Gastroesophageal sphincter (tissue), 4 donors: Measurements from ENCODE around the gene FAM25A. TPM values are rescaled to one million over a fixed set of nuclear protein-coding genes. Genes with fewer than 3 reads are reported as not detected.
"Not testable (repeated sequence)": the region's sequence is repeated elsewhere in the genome, so short reads cannot be mapped to it uniquely, and the experiment has no call there.

Experiments used
- ATAC-seq: fragments of 150-250 bp; one replicate; pipeline ENCODE4 v1.9.1; 2016; ENCODE audit warnings: mild to moderate bottlenecking, moderate library complexity
- H3K27ac ChIP-seq, 4 donors: fragments of 200-600 bp; sonication (generic) in 3 of 4; 1 replicate in 3 of 4; 2 replicates in 1 of 4; pipeline ENCODE4 v1.5.1; 2016 to 2019
- H3K27me3 ChIP-seq: fragments of 200-600 bp; sonication (generic); one replicate; pipeline ENCODE4 v1.5.1; 2019
- H3K36me3 ChIP-seq, 2 donors: fragments of 200-600 bp; sonication (generic); one replicate each; pipeline ENCODE4 v1.5.1; 2019; ENCODE audit warnings: control low read depth in 1 of 2
- H3K4me1 ChIP-seq, 3 donors: fragments of 200-600 bp; sonication (generic); 1 replicate in 2 of 3; 2 replicates in 1 of 3; pipeline ENCODE4 v1.5.1; 2016 to 2019; ENCODE audit warnings: control low read depth in 2 of 3
- H3K4me3 ChIP-seq, 2 donors: fragments of 200-600 bp; sonication (generic); one replicate each; pipeline ENCODE4 v1.5.1; 2019; ENCODE audit warnings: mild to moderate bottlenecking in 1 of 2, moderate library complexity in 1 of 2
- H3K9me3 ChIP-seq, 3 donors: fragments of 200-600 bp; sonication (generic); one replicate each; pipeline ENCODE4 v1.5.1; 2017 to 2019; ENCODE audit warnings: control low read depth in 2 of 3
- CTCF ChIP-seq, 4 experiments: fragments of 200-600 bp in 2 of 4; fragments of 450-650 bp in 2 of 4; sonication (generic) in 1 of 4; IDR thresholded peaks; one replicate each; pipeline ENCODE4 v1.5.1; 2017 to 2019; ENCODE audit warnings: antibody characterized with exemption in 4 of 4, mild to moderate bottlenecking in 2 of 4, moderate library complexity in 2 of 4
- EP300 ChIP-seq: sonication (generic); formaldehyde crosslinking; IDR thresholded peaks from one replicate; pipeline ENCODE4 v1.6.1; 2017; ENCODE audit warnings: antibody characterized with exemption, mild to moderate bottlenecking
- POLR2A ChIP-seq, 2 donors: fragments of 450-650 bp; IDR thresholded peaks; one replicate each; pipeline ENCODE4 v1.6.1; 2017; ENCODE audit warnings: antibody characterized with exemption in 2 of 2, mild to moderate bottlenecking in 2 of 2, moderate library complexity in 1 of 2
- POLR2AphosphoS5 ChIP-seq: sonication (generic); formaldehyde crosslinking; IDR thresholded peaks from one replicate; pipeline ENCODE4 v1.6.1; 2017; ENCODE audit warnings: antibody characterized with exemption
- WGBS, 2 donors: methylation state at CpG; one replicate each; pipeline ENCODE4 v1.1.5; 2018; ENCODE audit warnings: low coverage in 1 of 2; 5-methylcytosine and 5-hydroxymethylcytosine counted together
- total RNA-seq, 4 donors: library from RNA; depleted of rRNA; stranded (reverse); fragments of >200 nt; gene quantifications; one replicate each; pipeline ENCODE4 v1.1.0, GENCODE V29; 2016

The FAM25A gene
- total RNA-seq, 4 donors from 2014 or later: not detected

- Histone ChIP-seq H3K36me3 (no peaks in the 10 kb centered on the region), H3K27ac (no peak overlapping the region), H3K27me3 (no peaks in the 10 kb centered on the region), H3K4me3 (no peak overlapping the region), H3K4me1 (no peaks in the 10 kb centered on the region), H3K9me3 (peaks cover 0 to under 1% (median 0%) of the 10 kb centered on the region in 3 donors)
- 100% methylated on average over 1 of the region's 1 CpG for WGBS, 2 donors
- no peak for TF ChIP-seq POLR2AphosphoS5
- no peak for TF ChIP-seq EP300
- TF ChIP-seq POLR2A (IDR thresholded peaks at IDR 0.05): no peak
- TF ChIP-seq CTCF (IDR thresholded peaks at IDR 0.05): no peak
- ATAC-seq: no peak
Measured at GRCh38 chr10:87036623-87037022, 16.5 kb downstream of the FAM25A start.

- no peak for TF ChIP-seq POLR2AphosphoS5
- no peak for TF ChIP-seq CTCF (IDR thresholded peaks at IDR 0.05)
- peaks cover 0 to under 1% of the 10 kb centered on the region in 2 donors for H3K36me3 ChIP-seq
- no peak overlapping the region for H3K27ac ChIP-seq
- WGBS, 2 donors: 100% methylated on average over 1 of the region's 3 CpGs
- H3K4me1 ChIP-seq: no peaks in the 10 kb centered on the region
- H3K9me3 ChIP-seq: no peaks in the 10 kb centered on the region
- no peak overlapping the region for H3K4me3 ChIP-seq
- H3K27me3 ChIP-seq: no peaks in the 10 kb centered on the region
- ATAC-seq: no peak
Measured at GRCh38 chr10:87038286-87038717, 18.2 kb downstream of the FAM25A start.

- H3K4me3 ChIP-seq: no peak overlapping the region
- no peaks in the 10 kb centered on the region for H3K4me1 ChIP-seq
- TF ChIP-seq CTCF (IDR thresholded peaks at IDR 0.05) (no peak), EP300 (no peak), POLR2AphosphoS5 (no peak), POLR2A (IDR thresholded peaks at IDR 0.05) (no peak)
- ATAC-seq: no peak
- no peaks in the 10 kb centered on the region for H3K9me3 ChIP-seq
- H3K27ac ChIP-seq: no peak overlapping the region
- peaks cover 0 to 6% of the 10 kb centered on the region in 2 donors for H3K36me3 ChIP-seq
- no peaks in the 10 kb centered on the region for H3K27me3 ChIP-seq
- 100% methylated on average over 1 to 2 of the region's 2 CpGs for WGBS, 2 donors
Measured at GRCh38 chr10:87038786-87039185, 18.7 kb downstream of the FAM25A start.

- not testable (repeated sequence) for ATAC-seq, H3K4me1 ChIP-seq, H3K9me3 ChIP-seq, H3K27ac ChIP-seq, H3K4me3 ChIP-seq, H3K27me3 ChIP-seq
- 84 to 100% methylated on average over 1 to 2 of the region's 7 CpGs for WGBS, 2 donors
- H3K36me3 ChIP-seq: peaks cover 0 to 45% of the 10 kb centered on the region in 2 donors
Measured at GRCh38 chr10:87043579-87043978, 23.5 kb downstream of the FAM25A start.

GRCh38 chr10:87045434-87045938 lies 25.4 kb downstream of the FAM25A start:
- 97% methylated on average over 6 of the region's 6 CpGs; no CpG with 5 or more reads in 1 of the 2 donors for WGBS, 2 donors
- H3K36me3 ChIP-seq: peaks cover 0 to 64% of the 10 kb centered on the region in 2 donors
- ATAC-seq: no peak

More at GRCh38 chr10:87045434-87045938, 25.4 kb downstream of the FAM25A start:
- Histone ChIP-seq H3K4me1 (no peaks in the 10 kb centered on the region), H3K27me3 (no peaks in the 10 kb centered on the region), H3K9me3 (no peaks in the 10 kb centered on the region), H3K27ac (no peak overlapping the region), H3K4me3 (no peak overlapping the region)
- no peak for TF ChIP-seq EP300
- no peak for TF ChIP-seq POLR2A (IDR thresholded peaks at IDR 0.05)
- no peak for TF ChIP-seq POLR2AphosphoS5
- no peak for TF ChIP-seq CTCF (IDR thresholded peaks at IDR 0.05)
